Fibroblast of skin of left quadriceps (primary cell): Measurements from ENCODE around the gene INSR.
"Not testable (repeated sequence)": the region's sequence is repeated elsewhere in the genome, so short reads cannot be mapped to it uniquely, and the experiment has no call there.

Experiments
- DNase-seq, 2 experiments: peaks; one replicate each; pipeline ENCODE4 v3.0.0-alpha.2; 2013; ENCODE audit warnings: low read depth in 2 of 2

INSR gene

DNA sequence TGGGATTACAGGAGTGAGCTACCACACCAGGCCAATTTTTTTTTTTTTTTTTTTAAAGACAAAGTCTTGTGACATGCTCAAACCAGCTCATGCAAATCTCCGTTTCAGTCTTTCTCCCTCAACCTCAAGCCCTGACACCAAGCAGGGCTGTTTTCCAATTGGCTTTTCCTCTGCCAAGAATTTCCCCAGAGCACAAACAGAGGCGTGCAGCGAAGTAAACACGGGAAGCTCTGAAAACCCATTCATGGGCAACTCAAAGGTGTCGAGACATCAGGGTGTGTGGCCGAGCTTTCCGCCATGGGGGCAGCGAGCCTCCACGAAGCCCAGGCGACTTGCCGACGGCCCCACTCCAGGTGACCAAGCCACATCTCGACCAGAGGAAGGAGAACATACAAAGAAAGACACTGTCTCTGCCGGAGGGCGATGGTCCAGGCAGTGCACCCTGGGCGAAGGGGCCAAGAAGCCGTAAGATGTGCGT lies 70.0 kb downstream of the INSR start:
- DNase-seq = no peak

DNA sequence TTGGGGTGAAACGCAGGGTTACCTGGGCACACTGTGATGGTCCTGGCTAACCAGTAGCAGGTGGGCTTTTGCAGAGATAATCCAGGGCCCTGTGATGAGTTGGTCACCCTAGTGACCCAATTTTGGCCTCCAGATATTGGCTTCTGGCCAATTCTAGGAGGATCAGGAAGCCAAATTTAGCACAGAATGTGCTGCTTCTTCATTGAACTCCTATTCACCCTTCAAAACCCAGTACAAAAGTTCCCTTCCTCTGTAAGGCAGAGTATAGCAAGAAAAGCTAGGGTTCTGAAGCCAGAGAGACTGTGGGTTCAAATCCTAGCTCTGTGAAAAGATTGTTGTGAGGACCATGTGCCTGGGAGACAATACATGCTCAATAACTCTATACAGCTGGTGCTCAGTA lies 70.8 kb downstream of the INSR start:
- no peak for DNase-seq

DNA sequence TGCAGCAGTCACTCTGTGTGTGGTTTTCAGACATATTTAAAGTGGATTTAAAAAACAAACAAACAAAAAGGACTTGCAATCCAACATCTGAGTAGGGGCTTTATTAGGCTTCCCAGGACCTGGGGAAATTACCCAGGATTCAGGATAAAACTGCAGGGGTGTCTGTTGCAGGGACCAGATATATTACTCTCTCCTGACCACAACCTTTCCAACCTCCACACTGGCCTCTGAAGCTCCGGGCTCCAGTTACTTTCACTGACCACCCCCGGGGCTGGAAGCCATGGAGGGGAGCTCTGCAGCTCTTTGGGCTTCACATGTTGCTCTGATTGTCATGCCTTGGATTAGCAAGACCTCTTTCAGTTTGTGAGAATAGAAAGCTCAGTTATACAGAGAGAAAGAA lies 75.2 kb downstream of the INSR start:
- no peak for DNase-seq

DNA sequence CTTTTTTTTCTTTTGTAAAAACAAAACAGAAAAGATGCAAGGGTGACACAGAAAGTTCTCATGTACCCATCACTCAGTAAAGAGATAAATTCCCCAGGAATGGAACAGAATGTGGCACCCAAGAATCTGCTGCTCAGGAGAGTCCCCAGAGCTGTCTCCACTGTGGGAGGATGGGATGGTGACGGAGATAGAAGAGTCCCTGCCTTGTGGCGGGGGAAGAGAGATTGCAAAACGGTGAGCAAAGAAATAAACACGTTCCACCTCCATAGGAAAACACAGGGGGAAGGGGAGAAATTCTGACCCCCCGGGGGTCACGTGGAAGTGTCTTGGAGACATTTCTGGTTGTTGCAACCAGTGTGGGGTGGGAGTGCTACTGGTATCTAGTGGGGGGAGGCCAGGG lies 76.4 kb downstream of the INSR start:
- DNase-seq = no peak

DNA sequence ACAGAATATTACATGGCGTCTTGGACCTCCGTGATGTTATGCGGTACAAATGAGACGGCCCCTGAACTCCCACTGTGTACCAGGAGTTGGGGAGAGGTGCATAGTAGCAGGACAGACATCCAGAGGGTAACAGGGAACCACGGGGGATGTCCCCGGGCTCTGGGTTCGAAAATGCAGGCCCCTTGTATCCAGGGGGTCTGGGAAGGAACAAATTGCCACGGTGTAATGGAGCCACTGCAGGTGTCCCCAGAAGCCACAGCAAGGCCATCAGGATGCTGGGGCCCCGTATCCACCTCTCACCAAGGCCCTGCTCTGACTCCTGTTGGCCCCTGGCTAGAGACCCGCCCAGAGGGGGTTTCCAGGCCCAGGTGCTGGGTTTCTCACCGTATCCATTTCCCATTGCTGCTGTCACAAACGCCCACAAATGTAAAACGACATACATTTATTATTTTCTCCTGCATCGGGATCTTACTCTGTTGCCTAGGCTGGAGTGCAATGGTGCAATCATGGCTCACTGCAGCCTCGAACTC lies 77.8 kb downstream of the INSR start:
- DNase-seq = no peak

DNA sequence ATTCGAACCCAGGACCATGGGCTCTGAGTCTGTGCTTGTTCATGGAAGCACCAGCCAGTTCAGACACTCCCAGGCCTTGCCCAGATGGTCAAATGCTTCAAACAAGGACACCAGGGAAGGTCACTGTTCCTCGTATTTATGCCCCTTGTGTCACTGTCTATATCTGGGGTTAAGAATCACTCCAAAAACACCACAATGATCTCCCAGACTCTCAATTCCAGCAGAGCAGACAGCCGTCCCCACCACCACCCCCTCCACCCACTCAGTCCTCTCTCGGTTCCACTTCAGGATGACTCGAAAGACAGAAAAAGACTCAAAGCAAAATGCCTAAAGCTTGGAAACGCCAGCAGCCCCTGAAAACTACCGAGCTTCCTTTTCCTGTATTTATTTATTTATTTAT lies 79.0 kb downstream of the INSR start:
- DNase-seq = no peak

DNA sequence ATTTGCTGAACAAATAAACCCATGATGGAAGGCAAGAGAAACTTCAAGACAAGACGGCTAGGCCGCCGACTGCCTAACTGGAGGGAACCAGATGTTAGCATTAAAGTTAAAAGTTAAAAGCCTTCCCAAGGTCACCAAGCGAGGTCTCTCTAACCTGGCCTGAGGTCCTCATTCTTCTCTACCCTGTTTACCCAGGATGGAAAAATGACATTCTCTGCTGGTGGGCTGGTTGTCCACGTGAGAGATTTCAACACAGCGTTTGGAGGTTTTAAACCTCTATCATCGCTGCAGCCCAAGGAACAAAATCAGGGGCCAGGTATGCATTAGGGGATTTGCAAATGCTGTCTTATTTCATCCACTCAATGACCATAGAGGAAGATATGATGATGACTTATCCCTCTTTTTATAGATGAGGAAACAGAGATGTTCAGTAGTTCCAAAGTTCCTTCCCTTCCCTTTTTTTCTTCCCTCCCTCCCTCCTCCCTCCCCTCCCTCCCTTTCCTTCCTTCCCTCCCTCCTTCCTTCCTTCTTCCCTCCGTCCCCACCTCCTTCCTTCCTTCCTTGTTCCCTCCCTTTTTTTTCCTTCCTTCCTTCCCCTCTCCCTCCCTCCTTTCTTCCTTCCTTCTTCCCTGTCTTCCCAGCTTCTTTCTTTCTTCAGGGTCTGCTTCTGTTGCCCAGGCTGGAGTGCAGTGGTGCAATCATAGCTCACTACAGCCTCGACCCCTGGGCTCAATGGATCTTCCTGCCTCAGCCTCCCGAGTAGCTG lies 79.7 kb downstream of the INSR start:
- no peak for DNase-seq

DNA sequence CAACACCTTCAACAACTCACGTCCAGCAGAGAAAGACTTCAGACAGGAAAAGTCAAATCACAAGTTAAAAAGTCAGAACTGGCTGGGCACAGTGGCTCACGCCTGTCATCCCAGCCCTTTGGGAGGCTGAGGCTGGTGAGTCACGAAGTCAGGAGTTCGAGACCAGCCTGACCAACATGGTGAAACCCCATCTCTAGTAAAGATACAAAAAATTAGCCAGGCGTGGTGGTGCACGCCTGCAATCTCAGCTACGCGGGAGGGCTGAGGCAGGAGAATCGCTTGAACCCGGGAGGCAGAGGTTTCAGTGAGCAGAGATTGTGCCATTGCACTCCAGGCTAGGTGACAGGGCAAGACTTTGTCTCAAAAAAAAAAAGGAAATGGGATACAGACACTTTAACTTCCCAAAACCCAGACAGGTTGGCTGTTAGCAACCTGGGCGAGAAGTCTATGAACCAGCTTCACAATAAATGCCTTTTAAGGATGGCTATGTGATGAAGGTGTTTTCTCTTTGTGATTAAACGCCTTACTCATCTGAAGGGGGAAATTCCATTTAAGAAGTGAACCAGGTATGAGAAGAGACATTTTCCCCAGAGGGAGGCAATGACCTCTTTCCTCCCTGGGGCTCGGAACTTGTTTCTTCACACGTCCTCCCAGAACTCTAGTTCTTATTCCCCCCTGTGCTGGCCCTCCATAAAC lies 80.4 kb downstream of the INSR start:
- no peak for DNase-seq

DNA sequence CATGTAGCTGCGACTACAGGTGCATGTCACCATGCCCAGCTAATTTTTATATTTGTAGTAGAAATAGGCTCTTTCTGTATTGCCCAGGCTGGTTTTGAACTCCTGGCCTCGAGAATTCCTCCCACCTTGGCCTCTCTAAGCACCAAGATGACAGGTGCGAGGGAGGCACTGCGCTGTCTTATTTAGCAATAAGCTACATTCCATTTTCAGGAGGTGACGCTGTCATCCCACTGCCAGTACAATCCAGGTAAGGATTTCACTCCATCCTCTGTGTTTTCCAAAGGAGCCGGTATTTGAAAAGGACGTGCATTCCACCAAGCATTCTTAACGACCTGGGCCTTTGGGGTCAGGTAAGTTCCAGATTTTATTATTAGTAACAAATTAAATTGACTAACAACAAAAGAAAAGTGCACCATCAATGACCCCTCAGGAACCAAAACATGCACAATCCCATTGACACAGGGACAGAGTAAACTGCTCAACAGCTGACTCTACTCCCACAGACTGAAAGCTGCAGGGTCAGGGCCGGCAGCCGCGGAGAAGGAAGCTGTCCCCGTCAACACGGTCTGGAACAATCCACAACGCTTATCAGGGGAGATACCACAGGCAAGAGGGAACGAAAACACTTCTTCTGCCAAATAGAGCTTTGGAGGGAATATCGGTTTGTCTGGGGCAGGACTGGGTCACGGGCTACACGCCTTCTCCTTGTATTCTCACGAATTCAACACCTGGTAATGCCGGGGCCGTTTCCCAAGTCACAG lies 82.8 kb downstream of the INSR start:
- no peak for DNase-seq

DNA sequence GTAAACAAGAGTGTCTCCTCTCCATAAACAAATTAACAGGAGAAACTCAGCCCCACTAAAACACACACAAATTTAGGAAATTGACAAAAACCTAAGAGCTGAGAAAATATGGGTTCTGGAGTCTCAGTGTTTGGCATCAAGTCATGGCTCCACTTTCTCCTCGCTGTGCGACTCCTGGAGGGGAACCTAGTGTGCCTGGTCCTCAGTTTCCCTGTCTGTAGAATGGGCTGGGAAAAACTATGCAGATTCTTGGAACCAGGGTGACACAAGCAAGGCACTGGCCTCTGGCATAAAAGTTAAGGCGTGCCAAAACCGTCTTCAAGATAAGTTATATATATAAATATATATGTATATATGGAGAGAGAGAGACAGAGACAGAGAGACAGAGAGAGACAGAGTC lies 83.9 kb downstream of the INSR start:
- no peak for DNase-seq

DNA sequence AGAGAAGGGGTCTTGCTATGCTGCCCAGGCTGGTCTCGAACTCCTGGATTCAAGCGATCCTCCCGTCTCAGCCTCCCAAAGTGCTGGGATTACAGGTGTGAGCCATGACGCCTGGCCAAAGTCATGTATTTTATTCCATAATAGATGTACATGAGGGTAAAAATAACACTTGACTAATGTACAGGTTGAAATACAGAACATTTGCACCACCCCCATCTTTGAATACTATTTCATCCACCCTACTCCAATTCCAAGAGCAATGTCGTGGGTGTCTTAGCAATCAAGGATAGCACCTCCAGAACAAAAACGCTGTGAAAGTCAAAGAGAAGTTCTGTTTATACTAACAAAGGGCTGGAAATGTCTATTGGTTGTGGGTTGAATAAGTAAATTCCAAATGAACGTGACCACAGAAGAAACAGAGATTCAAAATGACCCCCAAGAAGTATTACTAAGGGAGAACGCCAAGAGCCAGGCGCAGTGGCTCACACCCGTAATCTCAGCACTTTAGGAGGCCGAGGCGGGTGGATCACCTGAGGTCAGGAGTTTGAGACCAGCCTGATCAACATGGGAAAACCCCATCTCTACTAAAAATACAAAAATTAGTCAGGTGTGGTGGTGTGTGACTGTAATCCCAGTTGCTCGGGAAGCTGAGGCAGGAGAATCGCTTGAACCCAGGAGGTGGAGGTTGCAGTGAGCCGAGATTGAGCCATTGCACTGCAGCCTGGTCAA lies 84.5 kb downstream of the INSR start:
- not testable (repeated sequence) for DNase-seq

DNA sequence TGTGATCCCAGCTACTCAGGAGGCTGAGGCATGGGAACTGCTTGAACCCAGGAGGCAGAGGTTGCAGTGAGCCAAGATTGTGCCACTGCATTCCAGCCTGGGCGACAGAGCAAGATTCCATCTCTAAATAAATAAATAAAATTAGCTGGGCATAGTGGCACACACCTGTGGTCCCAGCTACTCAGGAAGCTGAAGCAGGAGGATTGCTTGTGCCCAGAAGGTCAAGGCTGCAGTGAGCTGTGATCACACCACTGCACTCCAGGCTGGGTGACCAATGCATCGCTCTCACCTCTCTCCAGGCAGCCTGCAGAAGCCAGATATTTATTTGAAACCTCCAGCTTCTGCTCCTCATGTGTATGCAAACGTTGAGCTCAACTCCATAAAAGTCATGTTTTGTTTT lies 85.2 kb downstream of the INSR start:
- DNase-seq = not testable (repeated sequence)

DNA sequence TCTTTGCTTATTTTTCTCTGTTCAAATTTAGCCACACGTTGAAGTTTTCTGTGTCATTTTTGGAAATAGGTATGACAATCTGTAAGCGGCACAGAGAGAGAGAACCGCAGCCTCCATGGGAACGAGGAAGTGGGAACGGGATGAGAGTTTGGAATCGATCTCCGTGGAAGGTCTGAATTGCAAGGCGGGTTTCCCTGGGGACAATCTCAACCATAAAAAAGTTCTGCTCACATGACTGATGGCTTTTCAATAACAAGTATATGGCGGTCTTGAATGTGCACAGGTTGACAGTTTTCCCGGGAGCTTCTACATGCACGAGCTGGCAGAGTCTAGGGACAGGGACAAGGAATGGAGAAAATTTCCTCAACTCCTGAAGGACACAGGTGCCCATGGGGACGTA lies 90.9 kb downstream of the INSR start:
- no peak for DNase-seq

DNA sequence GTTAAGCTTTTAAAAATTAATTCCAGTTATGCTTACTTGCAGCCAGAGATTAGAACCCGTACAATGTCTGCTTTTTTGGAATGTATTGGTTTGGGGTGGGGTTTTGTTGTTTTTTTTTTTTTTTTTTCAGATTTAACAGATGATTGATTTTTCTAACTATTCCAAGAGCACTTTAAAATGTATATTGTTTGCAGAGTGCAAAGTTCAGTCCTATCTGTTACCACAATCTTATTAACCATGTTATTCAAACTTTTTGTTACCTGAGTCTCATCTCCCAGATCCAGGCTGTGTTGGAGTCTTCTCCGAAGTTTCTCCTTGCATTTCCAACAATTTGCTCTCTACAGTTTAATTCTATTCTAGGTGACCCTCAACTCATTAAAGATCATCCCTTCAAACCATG lies 91.3 kb downstream of the INSR start:
- DNase-seq = no peak

DNA sequence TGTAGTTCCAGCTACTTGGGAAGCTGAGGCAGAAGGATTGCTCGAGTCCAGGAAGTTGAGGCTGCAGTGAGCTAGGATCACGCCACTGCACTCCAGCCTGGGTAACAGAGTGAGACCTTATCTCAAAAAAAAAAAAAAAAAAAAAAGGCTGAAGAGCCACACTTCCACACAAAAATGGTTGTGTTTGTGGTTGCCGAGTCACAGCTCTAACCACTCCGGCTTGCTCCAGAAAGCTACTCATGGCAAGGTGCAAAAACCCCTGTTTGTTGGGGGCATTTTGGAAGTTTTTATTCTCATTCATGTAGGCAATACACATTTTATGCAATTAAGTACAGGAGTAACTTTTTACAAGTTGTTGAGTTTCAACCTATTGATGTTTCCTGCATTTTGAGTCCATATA lies 93.5 kb downstream of the INSR start:
- no peak for DNase-seq

DNA sequence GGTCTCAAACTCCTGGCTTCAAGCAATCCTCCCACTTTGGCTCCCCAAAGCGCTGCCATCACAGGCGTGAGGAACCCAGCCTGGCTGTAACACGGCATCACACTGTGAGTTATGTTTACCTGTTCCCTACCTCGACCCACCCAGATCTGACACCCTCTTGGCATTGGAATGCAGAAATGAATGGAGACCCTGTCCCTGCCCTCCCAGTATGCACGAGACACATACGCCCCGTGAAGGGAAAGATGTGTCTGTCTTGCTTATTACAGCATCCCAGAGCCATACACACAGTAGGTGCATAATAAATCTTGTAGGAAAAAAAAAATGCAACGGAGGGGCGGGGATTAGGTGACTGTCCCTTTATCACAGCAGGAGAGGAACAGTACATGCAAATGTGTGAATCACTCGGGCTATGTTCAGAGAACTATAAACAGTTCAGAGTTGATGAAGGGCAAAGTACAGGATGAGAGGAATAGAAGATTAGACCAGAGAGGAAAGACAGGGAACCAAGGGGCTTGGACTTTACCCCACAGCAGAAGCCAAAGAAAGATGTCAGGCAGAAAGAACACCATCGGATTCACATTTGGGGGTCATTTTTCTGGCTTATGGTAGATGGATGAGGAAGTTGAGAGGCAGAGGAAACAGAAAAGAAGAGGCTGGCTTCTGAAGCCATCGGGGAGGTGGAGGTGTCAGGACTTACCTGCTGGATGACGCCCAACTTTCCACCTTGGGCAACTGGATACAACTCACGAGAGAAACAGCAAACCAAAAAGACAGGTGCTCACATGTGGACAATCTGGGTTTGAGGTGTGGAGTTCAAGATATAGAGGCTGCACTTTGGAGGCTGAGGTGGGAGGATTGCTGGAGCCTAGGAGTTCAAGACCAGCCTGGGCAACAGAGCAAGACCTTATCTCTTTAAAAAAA lies 94.3 kb downstream of the INSR start:
- DNase-seq = no peak

DNA sequence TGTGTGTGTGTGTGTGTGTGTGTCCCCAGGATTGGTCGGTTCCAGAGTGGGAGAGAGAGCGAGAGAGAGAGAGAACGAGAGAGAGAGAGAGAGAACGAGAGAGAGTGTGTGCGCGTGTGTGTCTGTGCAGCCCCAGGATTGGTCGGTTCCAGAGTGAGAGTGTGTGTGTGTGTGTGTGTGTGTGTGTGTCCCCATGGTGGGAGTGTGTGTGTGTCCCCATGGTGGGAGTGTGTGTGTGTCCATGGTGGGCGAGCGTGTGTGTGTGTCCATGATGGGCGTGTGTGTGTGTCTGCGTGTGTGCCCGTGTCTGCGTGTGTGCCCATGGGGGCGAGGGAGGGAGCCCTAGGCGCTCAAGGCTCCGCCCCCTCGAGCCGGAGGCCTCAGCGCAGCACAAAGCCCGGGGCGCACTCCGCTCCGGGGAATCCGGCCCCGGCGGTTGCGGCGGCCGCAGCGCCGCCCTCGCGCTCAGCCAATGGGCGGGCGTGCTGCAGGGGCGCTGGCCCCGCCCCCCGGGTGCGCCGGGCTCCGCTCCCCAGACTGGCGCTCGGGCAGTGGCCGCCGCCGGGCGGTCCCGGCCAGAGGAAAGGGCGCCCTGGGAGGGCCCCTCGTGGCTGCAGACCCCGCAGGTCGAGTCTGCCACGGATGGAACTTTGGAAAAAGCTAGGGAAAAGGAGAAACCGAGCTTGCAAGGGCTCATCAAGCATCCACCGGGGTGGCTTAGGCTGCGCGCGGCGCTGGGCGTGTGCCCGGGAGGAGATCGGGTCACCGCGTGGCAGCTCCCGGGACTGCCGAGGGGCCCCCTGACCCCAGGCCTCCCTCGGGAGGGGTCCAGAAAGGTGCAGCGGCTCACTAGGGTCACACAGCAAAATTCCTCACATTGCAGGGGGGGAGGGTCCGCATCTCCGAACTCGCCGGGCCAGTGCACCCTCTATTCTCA lies 96.2 kb downstream of the INSR start:
- peak; percentile 87 to 88 for DNase-seq

DNA sequence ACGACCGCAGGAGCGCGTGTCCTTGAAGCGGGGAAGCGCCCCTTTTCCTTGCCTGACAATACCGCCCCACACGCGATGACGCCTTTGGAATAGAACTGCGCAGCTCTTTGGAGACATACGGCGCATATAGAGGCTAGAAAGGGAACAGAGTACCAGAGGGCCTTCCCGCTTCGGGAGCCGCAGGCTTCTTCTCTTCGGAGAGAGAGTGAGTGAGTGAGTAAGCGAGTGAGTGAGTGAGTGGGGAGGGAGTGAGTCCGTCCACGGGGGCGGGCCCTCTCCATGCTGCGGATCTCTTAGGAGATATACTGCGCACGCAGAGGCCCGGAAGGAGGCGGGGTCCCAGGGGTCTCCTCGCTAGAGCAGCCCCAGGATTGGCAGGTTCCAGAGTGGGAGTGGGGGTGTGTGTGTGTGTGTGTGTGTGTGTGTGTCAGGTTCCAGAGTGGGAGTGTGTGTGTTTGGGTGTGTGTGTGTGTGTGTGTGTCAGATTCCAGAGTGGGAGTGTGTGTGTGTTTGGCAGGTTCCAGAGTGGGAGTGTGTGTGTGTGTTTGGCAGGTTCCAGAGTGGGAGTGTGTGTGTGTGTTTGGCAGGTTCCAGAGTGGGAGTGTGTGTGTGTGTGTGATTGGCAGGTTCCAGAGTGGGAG lies 97.0 kb downstream of the INSR start:
- peak; percentile 89 to 90 for DNase-seq

DNA sequence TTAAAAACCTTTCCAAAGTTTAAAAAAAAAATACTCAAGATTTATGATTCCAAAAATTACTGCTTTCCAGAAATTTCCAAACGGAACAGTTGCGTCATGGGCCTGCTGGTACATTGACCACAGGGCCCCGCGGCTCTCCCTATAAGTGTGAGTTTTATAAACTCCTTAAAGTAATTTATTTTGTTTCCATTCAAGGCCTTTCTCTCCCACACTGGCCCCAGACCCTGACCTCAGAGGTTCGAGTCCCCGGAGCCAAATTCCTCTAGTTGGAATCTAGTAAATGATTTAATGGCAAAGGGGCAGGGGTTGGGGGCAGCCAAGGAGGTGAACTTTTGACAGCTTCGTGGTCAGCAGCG lies 97.5 kb downstream of the INSR start:
- DNase-seq = no peak
